GM23338 (cell line): Measurements from ENCODE around the gene PIGK. TPM values are rescaled to one million over a fixed set of nuclear protein-coding genes. Genes with fewer than 3 reads are reported as not detected.

Experiments
- ATAC-seq: fragments of 200-7000 bp; cut with Tn5 transposase; 3 replicates; pipeline ENCODE4 v1.9.1; 2020
- DNase-seq: peaks from one replicate; pipeline ENCODE4 v3.0.0-alpha.2; 2015; ENCODE audit warnings: low spot score
- H2AFZ ChIP-seq: fragments of 200-600 bp; sonication (generic); 2 replicates; pipeline ENCODE4 v1.8.0; 2016; ENCODE audit warnings: antibody characterized with exemption, mild to moderate bottlenecking, moderate library complexity
- H3F3A ChIP-seq: fragments of 200-600 bp; sonication (generic); replicated peaks from 2 replicates; pipeline ENCODE4 v1.8.0; 2017; ENCODE audit warnings: antibody characterized with exemption, mixed run types, low read depth
- H3K27ac ChIP-seq: fragments of 200-600 bp; sonication (generic); 2 replicates; pipeline ENCODE4 v1.6.1; 2016; ENCODE audit warnings: low read depth
- H3K27me3 ChIP-seq: fragments of 200-600 bp; sonication (generic); 2 replicates; pipeline ENCODE4 v1.8.0; 2016; ENCODE audit warnings: mild to moderate bottlenecking, mixed run types, moderate library complexity; ENCODE audit not compliant: insufficient read depth
- H3K36me3 ChIP-seq: fragments of 200-600 bp; sonication (generic); 2 replicates; pipeline ENCODE4 v1.8.0; 2016; ENCODE audit warnings: mild to moderate bottlenecking; ENCODE audit not compliant: insufficient read depth
- H3K4me1 ChIP-seq: fragments of 200-600 bp; sonication (generic); 2 replicates; pipeline ENCODE4 v1.8.0; 2016; ENCODE audit warnings: mild to moderate bottlenecking, moderate library complexity; ENCODE audit not compliant: insufficient read depth
- H3K4me2 ChIP-seq: fragments of 200-600 bp; sonication (generic); 2 replicates; pipeline ENCODE4 v1.7.1; 2017; ENCODE audit warnings: mixed run types
- H3K4me3 ChIP-seq: fragments of 200-600 bp; sonication (generic); 2 replicates; pipeline ENCODE4 v1.6.1; 2016; ENCODE audit warnings: mixed run types
- H3K79me2 ChIP-seq: fragments of 200-600 bp; sonication (generic); replicated peaks from 2 replicates; pipeline ENCODE4 v1.8.0; 2017; ENCODE audit warnings: mild to moderate bottlenecking; ENCODE audit not compliant: insufficient read depth
- H3K9me2 ChIP-seq: fragments of 200-600 bp; sonication (generic); 2 replicates; pipeline ENCODE4 v1.8.0; 2017; ENCODE audit not compliant: insufficient read depth
- H4K20me1 ChIP-seq: fragments of 200-600 bp; sonication (generic); replicated peaks from 2 replicates; pipeline ENCODE4 v1.8.0; 2017; ENCODE audit warnings: mild to moderate bottlenecking; ENCODE audit not compliant: insufficient read depth
- H3K27ac Mint-ChIP-seq: 2 replicates; pipeline ENCODE4 v1.8.0; 2020; ENCODE audit warnings: inconsistent platforms, mild to moderate bottlenecking, moderate library complexity, mixed read lengths
- H3K27me3 Mint-ChIP-seq: 3 replicates; pipeline ENCODE4 v1.8.0; 2022; ENCODE audit warnings: low read depth, mild to moderate bottlenecking, moderate library complexity, mixed read lengths, inconsistent platforms; ENCODE audit not compliant: insufficient read depth, poor library complexity
- H3K36me3 Mint-ChIP-seq: 3 replicates; pipeline ENCODE4 v1.8.0; 2021; ENCODE audit warnings: low read depth, mild to moderate bottlenecking, inconsistent platforms, moderate library complexity, mixed read lengths
- H3K4me1 Mint-ChIP-seq: 3 replicates; pipeline ENCODE4 v1.8.0; 2020; ENCODE audit warnings: mild to moderate bottlenecking, inconsistent platforms, mixed read lengths
- H3K4me3 Mint-ChIP-seq: 3 replicates; pipeline ENCODE4 v1.8.0; 2021; ENCODE audit warnings: moderate library complexity, mild to moderate bottlenecking, inconsistent platforms, mixed read lengths
- H3K9me3 Mint-ChIP-seq: 3 replicates; pipeline ENCODE4 v1.8.0; 2020; ENCODE audit warnings: moderate library complexity, mild to moderate bottlenecking, inconsistent platforms, mixed read lengths
- EZH2 ChIP-seq: fragments of 200-600 bp; sonication (generic); IDR thresholded peaks from one replicate; pipeline ENCODE4 v1.8.0; 2017; ENCODE audit warnings: antibody characterized with exemption, mild to moderate bottlenecking, low read depth; ENCODE audit not compliant: unreplicated experiment
- NANOG ChIP-seq: IDR thresholded peaks from 2 replicates; pipeline ENCODE4 v1.6.1; 2016; ENCODE audit warnings: antibody characterized with exemption, borderline replicate concordance
- REST ChIP-seq: IDR thresholded peaks from one replicate; pipeline ENCODE4 v1.6.1; 2018; ENCODE audit warnings: antibody characterized with exemption; ENCODE audit not compliant: unreplicated experiment
- STAT1 ChIP-seq: IDR thresholded peaks from one replicate; pipeline ENCODE4 v1.6.1; 2016; ENCODE audit warnings: antibody characterized with exemption; ENCODE audit not compliant: unreplicated experiment
- ZNF462 ChIP-seq: fragments of 250-450 bp; sonication (Bioruptor Pico); IDR thresholded peaks from 2 replicates; pipeline ENCODE4 v1.5.0; 2020; ENCODE audit warnings: mild to moderate bottlenecking, moderate library complexity
- polyA plus RNA-seq: library from polyadenylated mRNA; unstranded; fragments of >200 nt; fragmentation: Nextera tagmentation; extraction: Ambion mirVana; gene quantifications from 2 replicates; pipeline ENCODE4 v1.2.1, GENCODE V29; 2016
- total RNA-seq: library from RNA; depleted of rRNA; stranded (reverse); fragments of >200 nt; shearing (Covaris generic); gene quantifications from 2 replicates; pipeline ENCODE4 v1.2.3, GENCODE V29; 2014
- TF ChIP-seq, protein P1 (sequence below): IDR thresholded peaks from 2 replicates; pipeline ENCODE4 v1.6.1; 2016; ENCODE audit warnings: antibody characterized with exemption

PIGK gene
- total and polyA plus RNA-seq, 2 experiments from 2014 or later, result 16.4 to 26.4 TPM

DNA sequence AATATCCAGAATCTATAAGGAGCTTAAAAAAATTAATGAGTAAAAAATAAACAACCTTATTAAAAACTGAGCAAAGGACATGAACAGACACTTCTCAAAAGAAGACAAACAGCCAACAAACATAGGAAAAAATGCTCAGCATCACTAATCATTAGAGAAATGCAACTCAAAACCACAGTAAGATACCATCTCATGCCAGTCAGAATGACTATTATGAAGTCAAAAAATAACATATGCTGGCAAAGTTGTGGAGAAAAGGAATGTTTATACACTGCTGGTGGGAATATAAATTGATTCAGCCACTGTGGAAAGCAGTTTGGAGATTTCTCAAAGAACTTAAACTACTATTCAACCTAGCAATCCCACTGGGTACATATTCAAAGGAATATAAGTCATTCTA lies 25.3 kb downstream of the PIGK start:
- H3K4me3 Mint-ChIP-seq, result no peak overlapping the region
- TF ChIP-seq, protein P1, sequence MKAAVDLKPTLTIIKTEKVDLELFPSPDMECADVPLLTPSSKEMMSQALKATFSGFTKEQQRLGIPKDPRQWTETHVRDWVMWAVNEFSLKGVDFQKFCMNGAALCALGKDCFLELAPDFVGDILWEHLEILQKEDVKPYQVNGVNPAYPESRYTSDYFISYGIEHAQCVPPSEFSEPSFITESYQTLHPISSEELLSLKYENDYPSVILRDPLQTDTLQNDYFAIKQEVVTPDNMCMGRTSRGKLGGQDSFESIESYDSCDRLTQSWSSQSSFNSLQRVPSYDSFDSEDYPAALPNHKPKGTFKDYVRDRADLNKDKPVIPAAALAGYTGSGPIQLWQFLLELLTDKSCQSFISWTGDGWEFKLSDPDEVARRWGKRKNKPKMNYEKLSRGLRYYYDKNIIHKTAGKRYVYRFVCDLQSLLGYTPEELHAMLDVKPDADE, result no peak
- TF ChIP-seq NANOG (no peak), STAT1 (no peak), REST (no peak), ZNF462 (CRISPR knock-in tag) (no peak), EZH2 (no peak)
- Histone ChIP-seq H3K27me3 (no peaks in the 10 kb centered on the region), H3K79me2 (no peaks in the 10 kb centered on the region), H3K36me3 (no peaks in the 10 kb centered on the region), H3K4me3 (no peak overlapping the region), H3K4me2 (no peak overlapping the region), H3K9me2 (no peaks in the 10 kb centered on the region), H2AFZ (no peak overlapping the region), H3K27ac (no peak overlapping the region), H3F3A (no peaks in the 10 kb centered on the region), H3K4me1 (no peaks in the 10 kb centered on the region), H4K20me1 (no peaks in the 10 kb centered on the region)
- peaks cover under 1% of the 10 kb centered on the region; the same call in 1 of the 3 replicates for H3K4me1 Mint-ChIP-seq
- ATAC-seq (no peak), DNase-seq (no peak)
- H3K27ac Mint-ChIP-seq, result no peak overlapping the region
- no peaks in the 10 kb centered on the region for H3K27me3 Mint-ChIP-seq
- peaks cover 3% of the 10 kb centered on the region; the same call in 2 of the 3 replicates for H3K9me3 Mint-ChIP-seq
- H3K36me3 Mint-ChIP-seq, result peaks cover 14% of the 10 kb centered on the region
